ENCODE results near the gene TTC12.
A peak's percentile ranks its signal among the peaks of the same experiment; 100 is the strongest.

TTC12 gene

DNA sequence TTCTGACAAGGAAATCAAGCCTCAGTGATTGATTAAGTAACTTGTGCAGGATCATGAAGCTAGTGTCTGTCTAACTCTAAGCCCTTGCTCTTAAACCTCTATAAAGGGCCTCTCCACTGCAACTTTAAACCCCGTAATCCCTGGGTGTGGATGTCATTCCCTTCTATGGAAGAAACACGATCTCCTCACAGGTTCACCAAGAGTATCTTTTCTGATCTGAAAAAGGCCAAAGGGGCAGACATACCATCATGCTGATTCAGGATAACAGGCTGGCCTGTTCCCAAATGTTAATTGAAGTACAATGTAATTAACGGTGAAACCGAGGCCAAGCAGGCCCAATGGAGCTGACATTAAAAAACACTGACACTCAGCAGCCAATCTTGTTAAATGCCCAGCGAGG lies 17.1 kb downstream of the TTC12 start:
- CTCF ChIA-PET: interaction anchor here (1.5 to 4.5 kb wide), 5 partner anchors 8 to 399 kb away, joined by 3 to 22 read pairs (median 4); partner anchors contain the start of gene TTC12
- DNase-seq (ENCODE audit: extremely low spot score): no peak
- TF ChIP-seq, protein P1, sequence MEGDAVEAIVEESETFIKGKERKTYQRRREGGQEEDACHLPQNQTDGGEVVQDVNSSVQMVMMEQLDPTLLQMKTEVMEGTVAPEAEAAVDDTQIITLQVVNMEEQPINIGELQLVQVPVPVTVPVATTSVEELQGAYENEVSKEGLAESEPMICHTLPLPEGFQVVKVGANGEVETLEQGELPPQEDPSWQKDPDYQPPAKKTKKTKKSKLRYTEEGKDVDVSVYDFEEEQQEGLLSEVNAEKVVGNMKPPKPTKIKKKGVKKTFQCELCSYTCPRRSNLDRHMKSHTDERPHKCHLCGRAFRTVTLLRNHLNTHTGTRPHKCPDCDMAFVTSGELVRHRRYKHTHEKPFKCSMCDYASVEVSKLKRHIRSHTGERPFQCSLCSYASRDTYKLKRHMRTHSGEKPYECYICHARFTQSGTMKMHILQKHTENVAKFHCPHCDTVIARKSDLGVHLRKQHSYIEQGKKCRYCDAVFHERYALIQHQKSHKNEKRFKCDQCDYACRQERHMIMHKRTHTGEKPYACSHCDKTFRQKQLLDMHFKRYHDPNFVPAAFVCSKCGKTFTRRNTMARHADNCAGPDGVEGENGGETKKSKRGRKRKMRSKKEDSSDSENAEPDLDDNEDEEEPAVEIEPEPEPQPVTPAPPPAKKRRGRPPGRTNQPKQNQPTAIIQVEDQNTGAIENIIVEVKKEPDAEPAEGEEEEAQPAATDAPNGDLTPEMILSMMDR (IDR thresholded peaks at IDR 0.05; ENCODE audit: control extremely low read depth, extremely low read depth, low read depth, missing control alignments): no peak
- POLR2A ChIA-PET: no interaction called here

GRCh38 chr11:113332023-113332422 lies 17.6 kb downstream of the TTC12 start:
- ChIA-PET CTCF (interaction anchor here (1.0 to 4.5 kb wide), 11 partner anchors 8 to 398 kb away, joined by 3 to 22 read pairs (median 4); partner anchors contain the start of gene TTC12), POLR2A (no interaction called here)
- TF ChIP-seq, protein P1 (IDR thresholded peaks at IDR 0.05; ENCODE audit: control extremely low read depth, extremely low read depth, low read depth, missing control alignments): no peak
- DNase-seq (ENCODE audit: extremely low spot score): no peak

DNA sequence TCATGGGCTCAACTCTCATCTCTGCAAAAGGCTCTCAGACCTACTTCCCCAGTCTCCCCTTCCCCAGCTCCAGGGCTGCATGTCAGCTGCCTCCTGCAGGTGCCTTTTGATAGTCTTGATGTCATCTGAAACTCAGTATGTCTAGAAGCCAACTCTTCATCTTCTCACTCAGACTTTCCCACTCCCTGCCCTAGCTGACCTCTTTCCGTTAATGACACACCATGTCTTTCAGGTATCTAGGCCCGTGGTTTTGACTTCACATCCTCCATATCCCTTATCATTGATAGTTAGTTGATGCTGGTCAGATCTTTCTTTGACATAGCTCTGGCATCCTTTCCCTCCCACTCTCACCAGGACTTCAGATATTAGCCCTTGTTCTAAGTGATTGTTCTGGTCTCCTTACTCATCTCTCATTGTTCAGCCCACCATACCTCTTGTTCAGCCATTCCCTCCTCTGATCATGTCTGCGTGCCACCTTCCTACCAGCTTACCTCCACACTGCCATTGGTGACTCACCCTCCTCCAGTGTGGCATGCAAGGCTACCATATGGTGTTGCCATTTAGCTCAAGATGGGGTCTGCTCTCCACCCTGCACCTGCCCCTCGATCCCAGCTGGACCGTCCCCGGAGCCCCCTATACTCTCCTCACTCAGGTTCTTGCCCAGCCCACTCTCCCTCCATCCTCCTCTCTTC lies 18.4 kb downstream of the TTC12 start:
- DNase-seq (ENCODE audit: extremely low spot score): peak; percentile 29
- ChIA-PET POLR2A (no interaction called here), CTCF (interaction anchor here (1.0 to 4.5 kb wide), 13 partner anchors 7 to 398 kb away, joined by 3 to 22 read pairs (median 4); partner anchors contain the start of gene TTC12)
- TF ChIP-seq, protein P1 (IDR thresholded peaks at IDR 0.05; ENCODE audit: control extremely low read depth, extremely low read depth, low read depth, missing control alignments): no peak

GRCh38 chr11:113334183-113334582 lies 19.8 kb downstream of the TTC12 start:
- ChIA-PET CTCF (interaction anchor here (1.4 to 4.5 kb wide), 8 partner anchors 8 to 34 kb away, joined by 3 to 22 read pairs (median 6); partner anchors contain the start of gene TTC12), POLR2A (no interaction called here)
- DNase-seq (ENCODE audit: extremely low spot score): no peak
- TF ChIP-seq, protein P1 (IDR thresholded peaks at IDR 0.05; ENCODE audit: control extremely low read depth, extremely low read depth, low read depth, missing control alignments): no peak

- TF ChIP-seq, protein P1 (IDR thresholded peaks at IDR 0.05; ENCODE audit: control extremely low read depth, extremely low read depth, low read depth, missing control alignments): no peak
- CTCF ChIA-PET: no interaction called here
Observed at GRCh38 chr11:113338730-113339129, 24.3 kb downstream of the TTC12 start.

GRCh38 chr11:113339929-113340589 lies 25.7 kb downstream of the TTC12 start:
- CTCF ChIA-PET: interaction anchor here (0.8 to 1.1 kb wide), 3 partner anchors 8 to 14 kb away, joined by 3 to 4 read pairs (median 3); no protein-coding TSS in a partner anchor

More at GRCh38 chr11:113338730-113339129, 24.3 kb downstream of the TTC12 start:
- DNase-seq (ENCODE audit: extremely low spot score): no peak
- POLR2A ChIA-PET: no interaction called here

More at GRCh38 chr11:113339929-113340589, 25.7 kb downstream of the TTC12 start:
- DNase-seq (ENCODE audit: extremely low spot score): no peak
- POLR2A ChIA-PET: no interaction called here
- TF ChIP-seq, protein P1 (IDR thresholded peaks at IDR 0.05; ENCODE audit: control extremely low read depth, extremely low read depth, low read depth, missing control alignments): no peak
